GM18511 (cell line): Measurements from ENCODE around the gene SLIT3.
"Not testable (repeated sequence)": the region's sequence is repeated elsewhere in the genome, so short reads cannot be mapped to it uniquely, and the experiment has no call there.

Experiments
- ATAC-seq: cut with Tn5 transposase; IDR thresholded peaks from one replicate; pipeline ENCODE4 v1.9.1; 2021; ENCODE audit warnings: mild to moderate bottlenecking, moderate library complexity; ENCODE audit not compliant: unreplicated experiment

The SLIT3 gene

DNA sequence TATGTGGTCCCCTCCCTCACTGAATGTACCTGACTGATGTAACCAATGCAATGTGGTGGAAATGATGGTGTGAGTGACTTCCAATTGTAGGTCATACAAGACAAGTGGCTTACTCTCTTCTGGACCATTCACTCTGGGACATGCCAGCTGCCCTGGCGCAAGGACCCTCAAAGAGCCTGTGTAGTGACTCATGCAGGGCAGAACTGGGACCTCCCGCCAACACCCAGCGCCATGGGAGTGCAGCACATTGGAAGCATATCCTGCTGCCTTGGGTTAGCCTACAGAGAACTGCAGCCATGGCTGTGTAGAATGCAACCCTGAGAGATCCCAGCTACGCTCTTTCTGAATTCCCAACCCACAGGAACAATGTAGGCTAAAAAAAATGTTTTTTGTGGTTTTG, 631.8 kb downstream of the SLIT3 start:
- no peak for ATAC-seq

DNA sequence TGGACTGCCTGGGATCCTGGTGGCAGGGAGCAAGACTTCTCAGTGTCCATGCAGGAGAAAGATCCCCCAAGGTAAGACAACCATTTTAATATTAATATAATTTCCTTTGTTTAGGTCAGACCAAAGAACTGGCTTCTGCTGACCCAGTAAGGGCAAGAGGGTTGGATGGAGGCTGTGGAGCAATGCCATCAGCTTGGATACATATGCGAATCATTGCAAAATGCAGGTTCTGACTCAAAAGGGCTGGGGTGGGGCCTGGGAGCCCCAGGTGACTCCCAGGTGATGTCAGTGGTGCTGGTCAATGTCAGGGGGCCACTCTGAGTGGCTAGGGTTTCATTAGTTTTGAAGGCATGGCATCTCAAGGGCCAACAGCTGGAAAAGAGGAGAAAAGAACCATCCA, 632.9 kb downstream of the SLIT3 start:
- ATAC-seq: no peak

DNA sequence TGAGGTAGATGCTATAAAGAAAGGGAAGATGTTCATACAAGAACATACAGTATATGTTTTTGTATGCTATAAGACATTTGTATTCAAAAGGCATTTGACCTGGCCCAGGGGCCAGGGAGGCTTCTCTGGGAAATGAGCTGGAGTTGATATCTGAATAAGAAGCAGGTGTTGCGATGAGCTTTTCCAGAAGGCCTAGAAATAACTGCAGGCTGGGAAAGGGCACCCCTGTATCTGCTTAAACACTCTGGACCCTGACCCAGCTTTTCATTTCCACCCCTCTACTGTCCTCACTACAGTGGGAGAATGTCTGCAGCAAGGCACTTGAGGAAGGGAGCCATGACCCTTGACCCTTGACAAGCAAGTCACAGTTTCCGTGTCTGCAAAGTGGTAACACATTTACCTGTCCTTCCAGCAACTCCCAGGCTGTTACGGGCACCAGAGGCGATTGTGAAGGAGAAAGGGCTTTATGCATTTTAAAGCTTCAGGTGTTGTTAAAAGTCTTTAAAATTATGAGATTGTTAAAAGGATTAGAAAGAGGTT, 633.6 kb downstream of the SLIT3 start:
- ATAC-seq: no peak

DNA sequence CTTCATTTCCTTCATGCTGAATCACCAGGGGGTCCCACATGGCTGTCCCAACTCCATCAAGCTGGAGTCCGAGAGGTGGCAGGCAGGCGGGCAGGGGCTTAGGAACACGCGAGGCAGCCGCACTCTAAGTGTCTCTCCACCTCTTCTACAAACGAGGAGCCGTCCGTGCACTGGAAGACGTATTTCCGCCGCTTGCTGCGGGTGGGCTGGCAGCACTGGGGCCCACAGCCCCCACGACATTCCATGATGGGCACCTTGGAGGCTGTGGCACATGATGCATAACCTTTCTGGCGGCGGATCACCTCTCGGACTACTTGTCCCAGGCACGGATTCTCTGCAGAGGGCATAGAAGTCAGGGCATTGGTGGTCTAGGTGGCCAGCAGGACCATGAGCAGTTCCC, 634.6 kb downstream of the SLIT3 start:
- no peak for ATAC-seq

DNA sequence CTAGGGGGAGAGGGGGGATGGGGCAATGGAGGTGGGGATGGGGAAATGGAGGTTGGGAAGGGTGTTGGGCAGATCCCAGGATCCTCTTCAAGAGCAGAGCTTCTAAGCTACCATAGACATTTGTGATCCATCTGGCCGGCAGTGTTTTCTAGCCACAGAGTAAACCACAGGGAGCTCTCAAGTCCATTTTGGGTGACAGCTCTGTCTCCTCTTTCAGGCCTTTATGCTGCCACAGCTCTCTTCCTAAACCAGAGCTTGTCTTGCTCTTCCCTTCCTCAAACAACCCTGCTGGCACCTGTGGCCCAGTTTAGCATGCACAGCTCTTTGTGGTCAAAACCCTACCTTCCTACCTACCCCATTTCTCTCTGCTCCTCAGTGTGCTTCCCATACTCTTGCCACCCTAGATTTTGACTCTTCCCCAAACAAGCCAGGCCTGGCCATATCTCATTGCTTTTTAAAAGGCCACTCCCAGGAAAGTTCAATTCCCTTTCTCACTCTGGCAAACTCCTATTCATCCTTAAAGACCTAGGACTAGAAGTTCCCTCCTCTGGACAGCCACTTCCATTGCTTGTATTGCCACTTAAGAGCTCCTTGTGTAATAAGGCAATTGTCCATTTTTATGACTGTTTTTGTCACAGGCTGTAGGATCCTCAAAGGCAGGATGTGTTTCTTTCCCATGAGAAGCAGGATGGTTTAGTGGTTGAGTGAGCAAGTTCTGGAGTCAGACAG, 637.5 kb downstream of the SLIT3 start:
- no peak for ATAC-seq

DNA sequence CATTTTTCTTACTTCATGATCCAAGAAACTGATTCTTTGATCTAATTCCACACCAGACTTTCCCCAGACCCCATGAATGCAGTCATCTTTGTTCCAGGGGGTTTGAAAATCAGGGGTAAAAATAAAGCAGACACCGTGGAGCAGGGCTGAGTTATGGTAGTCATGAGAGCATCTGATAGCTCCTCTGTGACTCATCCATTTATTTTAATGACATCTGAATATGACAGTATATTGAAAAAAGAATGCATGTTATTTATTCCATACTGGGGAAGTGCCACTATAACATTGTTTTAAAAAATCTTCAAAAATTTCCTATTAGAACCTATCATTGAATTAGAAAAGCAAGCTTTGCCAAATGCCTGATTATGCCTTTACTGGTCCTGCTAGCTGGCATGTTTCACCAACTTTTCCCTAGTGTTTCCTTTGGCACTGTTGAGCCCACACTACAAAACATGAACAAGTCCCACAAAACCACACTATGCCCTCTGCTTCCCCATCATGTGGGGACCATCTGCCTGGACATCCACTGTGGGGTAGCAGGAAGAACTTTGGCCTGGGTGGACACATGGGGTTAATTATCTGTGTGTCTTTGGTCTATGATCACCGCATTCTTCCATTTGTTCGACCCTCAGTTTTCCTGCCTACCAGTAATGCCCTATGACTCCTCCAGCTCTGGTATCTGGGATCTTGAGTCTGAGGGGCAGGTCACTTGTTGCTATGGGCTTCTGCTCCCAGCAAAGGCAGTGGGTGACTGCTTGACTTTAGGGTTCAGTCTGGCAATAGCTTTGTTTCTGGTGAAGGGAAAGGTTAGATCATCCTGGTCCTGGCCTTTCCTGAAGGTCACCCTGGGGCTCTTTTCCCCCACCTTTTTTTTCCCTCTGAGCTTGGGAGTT, 639.1 kb downstream of the SLIT3 start:
- ATAC-seq: no peak

DNA sequence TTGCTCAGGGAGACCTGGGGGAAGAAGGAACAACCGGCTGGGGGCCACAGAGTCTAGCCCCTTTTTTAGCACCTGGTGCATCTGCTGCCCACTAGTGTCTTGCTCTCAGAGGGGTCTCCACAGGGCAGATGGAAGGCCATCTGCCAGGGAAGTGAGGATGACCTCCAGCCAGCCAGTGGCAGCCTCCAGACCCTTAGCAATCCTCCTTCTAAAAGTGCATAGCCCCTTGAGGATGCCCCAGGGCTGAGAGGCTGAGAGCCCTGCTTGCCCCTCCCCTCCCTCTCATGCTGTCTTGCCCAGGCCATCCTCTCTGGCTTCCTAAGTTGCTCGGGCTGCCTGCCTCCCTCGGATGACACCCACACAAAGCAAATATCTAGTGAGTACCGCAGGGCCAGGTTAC, 640.2 kb downstream of the SLIT3 start:
- no peak for ATAC-seq

DNA sequence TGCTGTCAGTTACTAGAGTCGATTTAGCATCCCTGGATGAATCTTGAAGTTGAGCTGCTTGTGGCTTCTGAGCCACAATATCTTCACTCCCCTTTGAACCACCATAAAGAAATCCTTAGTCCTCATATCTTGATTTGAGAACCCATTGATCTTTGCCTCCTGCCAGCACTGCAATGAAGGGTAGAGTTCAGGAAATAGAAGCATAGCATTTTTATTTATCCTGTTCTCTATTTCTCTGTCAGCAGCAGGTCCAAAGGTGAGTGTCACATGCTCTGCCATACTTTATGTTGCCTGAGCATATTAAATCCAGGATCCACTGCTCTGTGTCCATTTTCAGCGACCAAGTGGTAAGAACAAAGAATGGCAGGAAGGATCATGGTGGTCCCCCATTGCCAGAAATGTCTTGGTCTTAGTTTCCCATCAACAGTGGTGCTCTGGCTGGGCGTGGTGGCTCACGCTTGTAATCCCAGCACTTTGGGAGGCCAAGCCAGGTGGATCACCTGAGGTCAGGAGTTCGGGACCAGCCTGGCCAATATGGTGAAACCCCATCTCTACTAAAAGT, 641.6 kb downstream of the SLIT3 start:
- ATAC-seq: no peak

DNA sequence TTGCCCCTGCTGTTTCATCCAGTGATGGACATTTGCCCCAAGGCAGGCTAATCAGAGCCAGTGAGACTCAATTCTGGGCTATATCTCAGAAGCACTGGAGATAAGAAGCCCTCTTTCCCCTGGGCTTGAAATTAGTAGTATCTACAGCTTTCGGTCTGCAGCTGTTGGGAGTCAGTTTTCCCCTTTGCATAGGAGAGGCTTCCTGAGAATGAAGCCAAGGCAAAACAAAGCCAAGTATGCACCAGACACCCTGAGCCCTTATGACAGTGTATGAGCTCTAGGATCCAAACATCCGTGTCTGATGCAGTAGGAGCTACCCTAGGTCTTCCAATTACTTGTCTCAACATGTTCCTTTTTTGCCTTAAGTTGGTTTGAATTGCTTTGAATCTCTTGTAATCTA, 642.5 kb downstream of the SLIT3 start:
- no peak for ATAC-seq

DNA sequence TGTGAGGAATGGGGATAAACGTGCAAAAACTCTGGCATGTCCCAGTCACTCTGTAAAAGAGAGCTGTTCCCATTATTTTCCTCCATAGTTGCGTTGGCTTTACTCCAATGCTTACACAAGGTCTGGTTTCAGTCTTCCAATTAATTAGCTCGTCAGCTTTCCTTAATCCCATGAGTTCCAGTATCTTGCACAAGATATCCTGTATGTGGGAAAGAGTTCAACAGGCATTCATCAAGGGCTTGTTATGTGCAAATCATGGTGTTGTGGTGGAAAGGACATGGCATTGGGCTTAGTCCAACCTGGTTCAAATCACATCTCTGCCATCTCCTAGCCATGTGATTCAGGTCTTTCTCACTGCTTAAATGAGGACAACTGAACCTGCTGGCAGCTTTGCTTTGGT, 644.3 kb downstream of the SLIT3 start:
- ATAC-seq: no peak

DNA sequence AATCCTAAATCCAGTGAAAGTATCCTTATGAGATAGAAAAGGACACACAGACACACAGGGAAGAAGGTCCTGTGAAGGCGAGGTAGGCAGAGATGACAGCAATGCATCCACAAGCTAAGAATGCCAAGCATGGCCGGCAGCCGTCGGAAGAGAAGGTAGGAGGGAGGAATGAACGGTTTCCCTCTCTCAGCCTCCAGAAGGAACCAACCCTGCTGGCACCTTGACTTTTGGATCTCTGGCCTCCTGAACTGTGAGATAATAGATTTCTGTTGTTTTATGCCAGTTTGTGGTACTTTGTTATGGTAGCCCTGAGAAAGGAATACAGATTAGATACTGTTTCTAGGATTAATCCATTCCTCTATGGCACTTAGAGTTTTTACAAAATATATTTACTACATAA, 645.6 kb downstream of the SLIT3 start:
- no peak for ATAC-seq

DNA sequence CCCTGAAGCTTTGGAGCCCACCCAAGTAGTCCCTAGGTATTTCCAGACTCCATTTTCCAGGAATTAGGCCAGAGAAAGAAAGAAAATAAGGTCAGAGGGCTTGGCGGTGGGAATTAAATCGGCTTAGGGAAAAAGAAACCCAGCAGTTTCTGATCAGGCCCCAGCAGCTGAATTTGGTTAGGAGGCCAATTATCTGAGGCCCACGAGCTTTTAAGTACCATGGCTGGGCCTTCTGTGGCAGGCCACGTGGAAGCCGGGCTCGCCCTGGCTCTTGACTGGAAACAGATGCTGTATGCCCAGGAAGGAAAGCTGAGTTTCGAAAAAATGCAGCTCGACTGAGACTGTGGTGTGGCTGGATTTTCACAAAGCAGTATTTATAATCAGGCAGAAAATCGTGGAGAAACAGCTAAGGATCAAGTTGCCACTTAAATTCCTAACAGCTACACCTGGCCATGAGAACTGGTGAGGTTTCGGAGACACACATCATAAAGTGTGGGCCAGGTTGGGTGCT, 646.7 kb downstream of the SLIT3 start:
- no peak for ATAC-seq

DNA sequence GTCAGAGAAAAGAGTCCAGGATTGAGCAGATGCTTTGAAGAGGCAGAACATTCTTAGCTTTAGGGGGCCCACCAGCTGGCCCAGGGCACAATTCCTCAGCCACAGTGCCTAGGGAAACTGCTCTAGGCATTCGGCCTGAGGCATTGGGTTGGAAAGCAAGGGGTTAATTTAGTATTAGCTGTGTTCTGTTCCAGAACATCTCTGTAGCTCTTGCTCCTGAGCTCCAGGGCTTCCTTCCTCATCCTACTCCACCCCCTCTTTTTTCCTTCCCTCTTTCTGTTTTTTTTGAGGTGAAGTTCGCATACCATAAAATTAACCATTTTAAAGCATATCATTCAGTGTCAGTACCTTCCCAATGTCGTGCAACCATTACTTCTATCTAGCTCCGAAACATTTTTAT, 647.3 kb downstream of the SLIT3 start:
- ATAC-seq: no peak

DNA sequence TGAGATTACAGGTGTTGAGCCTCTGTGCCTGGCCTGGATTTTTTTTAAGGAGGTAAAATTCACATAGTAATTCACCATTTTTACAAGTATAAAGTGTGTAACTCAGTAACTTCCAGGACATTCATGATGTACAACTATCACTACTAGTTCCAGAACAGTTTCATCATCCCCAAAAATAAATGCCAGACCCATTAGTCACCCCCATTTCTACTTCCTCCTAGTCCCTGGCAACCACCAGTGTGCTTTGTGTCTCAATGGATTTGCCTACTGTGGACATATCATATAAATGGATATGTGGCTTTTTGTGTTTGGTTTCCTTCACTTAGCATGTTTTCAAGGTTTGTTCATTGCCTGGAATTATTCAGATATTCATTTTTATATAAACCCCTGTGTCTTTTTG, 649.3 kb downstream of the SLIT3 start:
- ATAC-seq: no peak

DNA sequence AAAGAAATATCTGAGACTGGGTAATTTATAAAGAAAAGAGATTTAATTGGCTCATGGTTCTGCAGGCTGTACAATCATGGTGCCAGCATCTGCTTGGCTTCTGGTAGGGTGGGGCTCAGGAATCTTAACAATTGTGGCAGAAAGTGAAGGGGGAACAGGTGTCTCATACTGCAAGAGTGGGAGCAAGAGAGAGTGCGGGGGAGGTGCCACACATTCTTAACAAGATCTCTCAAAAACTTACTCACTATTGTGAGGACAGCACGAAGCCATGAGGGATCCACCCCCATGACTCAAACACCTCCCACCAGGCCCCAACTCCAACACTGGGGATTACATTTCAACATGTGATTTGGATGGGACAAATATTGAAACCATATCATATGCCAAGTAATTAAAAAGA, 651.6 kb downstream of the SLIT3 start:
- ATAC-seq: no peak

DNA sequence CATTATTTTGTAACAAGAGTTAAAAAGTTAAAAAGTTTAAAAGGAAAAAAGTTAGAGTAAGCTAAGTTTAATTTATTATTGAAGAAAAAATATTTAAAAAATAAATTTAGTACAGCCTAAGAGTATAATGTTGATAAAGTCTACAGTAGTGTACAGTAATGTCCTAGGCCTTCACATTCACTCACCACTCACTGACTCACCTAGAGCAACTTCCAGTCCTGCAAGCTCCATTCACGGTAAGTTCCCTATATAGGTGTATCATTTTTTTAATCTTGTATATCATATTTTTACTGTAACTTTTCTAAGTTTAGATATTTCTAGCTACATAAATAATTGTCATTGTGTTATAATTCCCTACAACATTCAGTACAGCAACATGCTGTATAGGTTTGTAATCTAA, 652.4 kb downstream of the SLIT3 start:
- ATAC-seq: no peak

DNA sequence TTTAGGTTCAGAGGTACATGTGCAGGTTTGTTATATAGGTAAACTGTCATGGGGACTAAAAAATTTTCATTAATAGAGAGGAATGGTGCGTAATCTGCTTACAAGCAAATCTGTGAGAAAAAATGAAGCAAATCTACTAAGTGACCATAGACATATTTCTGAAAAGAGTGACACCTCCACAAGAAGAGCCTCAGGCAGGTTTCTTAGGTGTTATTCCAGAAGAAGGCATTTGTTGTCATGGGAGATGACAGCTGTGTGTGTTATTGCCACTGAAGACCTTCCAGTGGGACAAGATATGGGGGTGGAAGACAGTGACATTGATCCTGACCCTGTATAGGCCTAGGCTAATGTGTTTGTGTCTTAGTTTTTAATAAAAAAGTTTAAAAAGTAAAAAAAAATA, 652.9 kb downstream of the SLIT3 start:
- ATAC-seq: no peak

DNA sequence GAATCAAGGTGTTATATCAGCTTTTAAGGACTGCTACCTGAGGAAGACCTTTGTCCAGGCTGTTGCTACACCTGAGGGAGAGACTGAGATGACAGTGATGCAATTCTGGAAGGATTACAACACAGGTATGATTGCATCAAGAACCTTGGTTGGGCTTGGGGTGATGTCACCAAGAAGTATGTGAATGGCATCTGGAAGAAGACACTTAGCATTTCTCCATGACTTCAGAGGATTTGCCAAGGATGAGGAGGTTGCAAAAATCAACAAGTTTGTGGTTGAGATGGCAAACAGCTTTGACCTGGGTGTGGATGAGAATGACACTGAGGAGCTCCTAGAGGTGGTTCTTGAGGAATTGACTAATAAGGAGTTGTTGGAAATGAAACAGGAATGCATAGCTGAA, 653.9 kb downstream of the SLIT3 start:
- ATAC-seq: no peak

DNA sequence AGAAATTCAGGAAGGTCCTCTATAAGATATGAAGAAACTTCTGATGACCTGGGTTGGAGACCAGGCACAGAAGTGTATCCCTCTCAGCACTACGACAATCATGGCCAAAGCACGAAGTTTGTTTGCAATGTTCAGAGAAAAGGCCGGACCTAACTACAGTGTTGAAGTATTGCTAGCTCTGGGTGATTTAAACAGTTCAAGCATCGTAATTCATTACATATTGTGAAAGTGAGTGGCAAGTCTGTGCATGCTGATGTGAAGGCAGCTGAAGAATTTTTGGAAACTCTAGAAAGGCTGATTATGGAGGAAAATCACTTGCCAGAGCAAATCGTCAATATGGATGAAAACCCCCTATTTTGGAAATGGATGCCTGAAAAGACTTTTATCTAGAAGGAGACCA, 654.6 kb downstream of the SLIT3 start:
- ATAC-seq: no peak

DNA sequence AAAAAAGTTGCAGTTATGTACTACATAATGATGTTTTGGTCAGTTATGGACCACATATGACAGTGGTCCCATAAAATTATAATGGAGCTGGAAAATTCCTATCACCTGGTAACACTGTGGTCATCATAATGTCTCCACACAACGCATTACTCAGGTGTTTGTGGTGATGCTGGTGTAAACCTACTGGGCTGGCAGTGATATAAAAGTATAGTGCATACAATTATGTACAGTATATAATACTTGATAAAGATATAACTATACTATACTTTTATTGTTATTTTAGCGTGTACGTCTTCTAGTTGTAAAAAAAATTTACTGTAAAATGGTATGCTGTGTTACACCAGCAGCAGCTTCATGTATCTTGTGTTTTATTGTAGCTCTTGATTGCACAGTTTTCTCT, 655.7 kb downstream of the SLIT3 start:
- ATAC-seq: no peak

DNA sequence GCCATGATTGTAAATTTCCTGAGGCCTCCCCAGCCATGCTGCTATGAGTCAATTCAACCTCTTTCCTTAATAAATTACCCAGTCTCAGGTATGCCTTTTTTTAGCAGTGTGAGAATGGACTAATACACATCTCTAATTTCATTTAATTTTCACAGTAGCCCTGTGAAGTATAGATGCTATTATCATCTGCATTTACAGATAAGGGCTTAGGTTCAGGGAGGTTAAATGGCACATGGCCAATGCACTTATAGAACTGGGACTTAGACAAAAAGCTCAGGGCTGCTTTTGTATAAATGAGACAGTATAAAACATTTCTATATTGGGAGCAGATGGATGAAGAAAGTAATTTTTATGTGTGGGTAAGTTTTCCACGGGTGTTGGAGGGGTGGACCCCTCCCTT, 658.9 kb downstream of the SLIT3 start:
- ATAC-seq: no peak

DNA sequence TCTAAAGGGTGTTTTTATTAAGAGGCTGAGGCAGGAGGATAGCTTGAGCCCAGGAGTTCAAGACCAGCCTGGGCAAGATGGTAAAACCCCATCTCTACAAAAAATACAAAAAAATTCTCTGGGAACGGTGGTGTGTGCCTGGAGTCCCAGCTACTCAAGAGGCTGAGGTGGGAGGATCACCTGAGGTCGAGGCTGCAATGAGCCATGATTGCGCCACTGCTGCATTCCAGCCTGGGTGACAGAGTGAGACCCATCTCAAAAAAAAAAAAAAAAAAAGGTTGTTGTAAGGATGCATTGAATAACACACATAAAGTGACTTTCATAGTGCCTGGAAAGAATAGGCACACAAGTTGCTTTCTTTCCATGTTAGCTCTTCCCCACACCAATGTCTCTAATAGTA, 662.1 kb downstream of the SLIT3 start:
- not testable (repeated sequence) for ATAC-seq
